HG03571 (cell line): ENCODE results near the gene SUCLA2.

Experiments
- ATAC-seq: cut with Tn5 transposase; IDR thresholded peaks from one replicate; pipeline ENCODE4 v1.9.1; 2021; ENCODE audit not compliant: unreplicated experiment

SUCLA2 gene

DNA sequence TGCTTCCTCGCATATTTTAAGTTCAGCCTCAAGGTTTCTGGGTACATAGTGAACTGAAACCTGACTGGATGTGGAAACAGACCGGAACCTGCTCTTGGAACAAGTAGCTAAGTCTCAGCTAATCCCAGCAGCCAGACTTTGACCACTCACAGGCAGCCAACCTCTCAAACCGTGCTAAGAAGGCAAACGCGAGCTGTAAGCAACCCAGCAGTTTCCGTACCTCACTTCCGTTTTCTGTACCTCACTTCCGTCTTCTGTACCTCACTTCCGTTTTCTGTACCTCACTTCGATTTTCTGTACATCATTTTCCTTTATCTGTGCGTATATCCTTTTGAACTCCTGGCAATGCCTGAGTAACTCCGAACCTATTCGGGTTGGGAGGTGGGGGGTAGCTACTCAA lies 96.8 kb downstream of the SUCLA2 start:
- ATAC-seq, result no peak

DNA sequence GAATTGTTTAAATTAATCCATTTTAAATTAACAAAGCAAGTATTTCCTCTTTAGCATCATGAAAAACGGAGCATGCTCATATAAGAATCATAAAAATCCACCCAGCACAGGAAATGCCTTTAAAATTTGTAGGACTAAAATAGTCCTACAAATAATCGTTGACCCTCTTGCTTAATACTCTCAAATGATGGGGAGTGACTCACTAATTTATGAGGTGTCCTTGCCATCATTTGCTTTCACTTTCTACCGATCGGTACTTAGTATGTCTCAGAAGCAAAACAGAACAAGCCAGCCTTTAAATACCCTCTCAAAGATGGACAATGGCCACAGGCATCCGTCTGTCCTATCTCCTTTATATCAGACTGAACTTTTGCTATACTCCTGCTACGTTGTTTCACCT lies 97.2 kb downstream of the SUCLA2 start:
- no peak for ATAC-seq

GRCh38 chr13:47901441-47901840 lies 99.6 kb downstream of the SUCLA2 start:
- ATAC-seq, result no peak

DNA sequence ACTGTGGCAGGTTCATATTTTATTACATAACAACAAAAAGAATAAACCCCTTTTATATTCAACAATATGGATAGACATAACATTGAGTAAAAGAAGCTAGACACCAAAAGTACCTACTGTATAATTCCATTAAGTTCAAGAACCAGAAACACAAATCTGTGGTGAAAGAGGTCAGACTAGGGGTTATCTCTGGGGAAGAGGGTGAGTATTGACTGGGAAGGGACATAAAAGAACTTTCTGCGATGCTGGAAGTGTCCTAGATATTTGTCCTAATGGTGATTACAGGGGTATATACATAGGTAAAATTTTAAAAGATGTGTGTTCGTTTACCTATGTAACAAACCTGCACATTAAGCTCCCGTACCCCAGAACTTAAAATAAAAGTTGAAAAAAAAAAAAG lies 103.0 kb downstream of the SUCLA2 start:
- no peak for ATAC-seq

- no peak for ATAC-seq
Observed at GRCh38 chr13:47897411-47898050, 103.5 kb downstream of the SUCLA2 start.

DNA sequence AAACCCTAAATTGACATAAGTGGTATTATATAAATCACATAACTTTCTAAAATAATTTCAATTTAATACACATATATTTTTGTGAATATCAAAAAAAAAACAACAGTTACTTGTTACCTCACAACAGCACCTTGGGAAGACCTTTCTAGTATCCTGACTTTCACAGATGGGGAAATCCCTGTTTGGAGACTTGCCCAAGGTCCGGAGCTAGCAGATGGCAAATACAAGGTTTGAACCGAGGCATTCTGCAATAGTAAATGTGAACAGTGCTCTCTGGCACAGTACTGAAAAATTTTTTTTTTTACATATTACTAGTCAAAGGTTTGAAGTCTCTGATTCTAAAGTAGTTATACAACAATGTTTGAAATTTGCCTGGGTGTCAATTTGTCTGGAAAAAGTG lies 104.5 kb downstream of the SUCLA2 start:
- ATAC-seq, result no peak

DNA sequence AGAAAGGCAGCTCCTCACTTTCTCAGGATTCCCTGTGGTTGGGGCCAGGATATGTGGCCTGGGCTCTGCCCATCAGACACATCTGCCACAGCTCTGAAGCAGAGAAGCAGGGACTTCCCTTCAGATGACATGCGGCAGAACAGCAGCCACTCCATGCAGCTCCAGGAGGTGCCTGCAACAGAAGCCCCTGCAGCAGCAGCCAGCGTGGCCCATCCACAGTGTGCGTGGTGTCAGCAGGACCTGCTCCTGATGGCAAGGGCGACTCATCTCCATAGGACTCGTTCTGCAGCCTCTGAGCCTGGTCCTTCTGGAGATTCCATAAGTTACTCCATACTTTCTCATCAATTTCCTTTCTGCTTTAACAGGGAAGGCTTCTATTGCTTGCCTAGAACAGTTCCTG lies 105.0 kb downstream of the SUCLA2 start:
- no peak for ATAC-seq

DNA sequence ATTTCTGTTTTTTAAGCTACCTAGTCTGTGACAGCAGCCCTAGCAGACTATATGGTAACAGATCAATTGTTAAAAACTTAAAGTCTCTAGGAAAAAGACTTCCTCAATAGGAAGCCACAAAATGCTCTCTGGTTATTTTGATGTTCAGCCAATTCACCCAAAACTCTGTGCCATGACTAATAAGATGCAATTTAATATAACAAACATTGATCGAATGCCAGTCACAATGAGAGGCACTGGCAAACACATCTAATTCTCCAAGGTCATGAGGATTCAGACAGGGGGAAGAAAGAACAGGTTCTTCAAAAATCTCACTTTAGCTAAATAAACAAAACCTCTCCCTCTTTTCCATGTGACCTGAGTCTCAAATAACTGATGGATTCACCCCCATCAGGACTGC lies 107.5 kb downstream of the SUCLA2 start:
- ATAC-seq, result no peak
